ENCODE results near the gene CLEC1A.

CLEC1A gene

DNA sequence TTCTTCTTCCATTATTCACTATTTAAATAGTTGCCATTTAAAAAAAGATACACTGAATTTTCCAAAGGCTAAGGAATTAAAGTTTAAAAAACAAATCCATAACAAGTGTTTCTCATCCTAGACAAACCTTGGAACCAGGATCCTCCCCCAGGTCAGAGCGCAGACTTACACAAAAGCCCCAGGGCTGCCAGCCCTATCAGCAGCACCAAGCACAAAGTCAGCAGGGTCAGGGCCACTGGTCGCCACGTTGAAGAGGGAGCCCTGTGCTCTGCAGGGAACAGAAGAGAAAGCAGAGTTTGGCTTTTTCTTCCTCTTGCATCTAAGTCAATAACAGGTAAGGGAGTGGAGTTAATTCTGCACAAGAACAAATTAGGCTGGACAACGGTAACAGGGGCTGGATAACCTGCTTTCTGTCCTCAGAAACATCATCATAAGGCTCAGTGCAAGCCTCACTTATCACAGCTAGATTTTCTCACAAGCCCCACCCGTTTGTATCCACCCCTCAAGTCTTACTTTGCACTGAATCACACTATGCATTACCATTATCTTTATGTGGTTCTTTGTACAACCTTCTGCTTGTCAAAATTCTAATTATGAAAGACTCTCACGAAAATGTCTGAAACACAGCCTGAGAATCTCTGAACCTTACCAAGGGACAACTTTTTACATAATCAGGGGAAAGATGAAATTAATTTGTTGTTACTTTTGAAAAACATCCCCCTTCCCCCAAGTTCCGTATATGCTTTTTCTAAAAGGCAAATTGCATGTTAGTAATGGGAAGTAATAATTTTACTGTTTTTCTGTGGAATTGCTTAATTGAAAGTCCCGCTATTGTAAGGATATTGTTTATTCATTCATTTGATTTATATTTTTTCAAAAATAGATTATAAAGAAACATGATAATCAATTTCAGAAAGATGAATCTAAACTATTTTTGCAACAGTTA is 9.6 kb downstream of the CLEC1A start:
- Histone ChIP-seq H3K4me1 (ENCODE audit: control insufficient read depth in 1 of 2, insufficient read depth in 1 of 2, low read depth in 1 of 2, low read length in 1 of 2) (peaks cover 18 to 22% of the 10 kb centered on the region in 2 experiments), H3K27me3 (no peaks in the 10 kb centered on the region), H3K27ac (peak overlapping the region; percentile 61), H3K4me3 (ENCODE audit: low read depth in 1 of 2, low read length in 1 of 2) (no peak overlapping the region), H3K36me3 (no peaks in the 10 kb centered on the region), H3K9me3 (no peaks in the 10 kb centered on the region)
- TF ChIP-seq, protein P1, sequence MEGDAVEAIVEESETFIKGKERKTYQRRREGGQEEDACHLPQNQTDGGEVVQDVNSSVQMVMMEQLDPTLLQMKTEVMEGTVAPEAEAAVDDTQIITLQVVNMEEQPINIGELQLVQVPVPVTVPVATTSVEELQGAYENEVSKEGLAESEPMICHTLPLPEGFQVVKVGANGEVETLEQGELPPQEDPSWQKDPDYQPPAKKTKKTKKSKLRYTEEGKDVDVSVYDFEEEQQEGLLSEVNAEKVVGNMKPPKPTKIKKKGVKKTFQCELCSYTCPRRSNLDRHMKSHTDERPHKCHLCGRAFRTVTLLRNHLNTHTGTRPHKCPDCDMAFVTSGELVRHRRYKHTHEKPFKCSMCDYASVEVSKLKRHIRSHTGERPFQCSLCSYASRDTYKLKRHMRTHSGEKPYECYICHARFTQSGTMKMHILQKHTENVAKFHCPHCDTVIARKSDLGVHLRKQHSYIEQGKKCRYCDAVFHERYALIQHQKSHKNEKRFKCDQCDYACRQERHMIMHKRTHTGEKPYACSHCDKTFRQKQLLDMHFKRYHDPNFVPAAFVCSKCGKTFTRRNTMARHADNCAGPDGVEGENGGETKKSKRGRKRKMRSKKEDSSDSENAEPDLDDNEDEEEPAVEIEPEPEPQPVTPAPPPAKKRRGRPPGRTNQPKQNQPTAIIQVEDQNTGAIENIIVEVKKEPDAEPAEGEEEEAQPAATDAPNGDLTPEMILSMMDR (IDR thresholded peaks at IDR 0.05) = no peak

DNA sequence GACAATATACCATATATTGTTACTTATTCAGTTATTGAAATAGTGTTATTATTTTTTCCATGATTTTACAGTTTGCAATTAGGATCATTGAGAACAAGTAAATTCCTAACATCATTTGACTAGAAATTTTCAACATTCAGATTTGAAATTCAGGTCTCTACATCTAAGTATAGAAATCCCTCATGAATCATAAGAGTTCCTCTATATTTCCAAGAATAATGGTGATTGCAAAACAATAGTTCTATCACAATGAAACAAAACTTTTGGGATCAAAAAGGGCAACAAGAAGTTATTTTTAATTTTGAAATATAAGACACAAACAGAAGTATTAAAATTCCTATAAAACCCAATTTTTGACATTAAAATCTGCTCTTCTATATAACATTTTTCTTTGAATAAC is 10.8 kb downstream of the CLEC1A start:
- peaks cover 15% of the 10 kb centered on the region in 2 experiments for H3K4me1 ChIP-seq (ENCODE audit: control insufficient read depth in 1 of 2, insufficient read depth in 1 of 2, low read depth in 1 of 2, low read length in 1 of 2)
- no peak overlapping the region for H3K4me3 ChIP-seq (ENCODE audit: low read depth in 1 of 2, low read length in 1 of 2)
- H3K27me3 ChIP-seq = no peaks in the 10 kb centered on the region
- no peak overlapping the region for H3K27ac ChIP-seq
- no peaks in the 10 kb centered on the region for H3K9me3 ChIP-seq
- no peaks in the 10 kb centered on the region for H3K36me3 ChIP-seq
- TF ChIP-seq, protein P1 (IDR thresholded peaks at IDR 0.05) = no peak

DNA sequence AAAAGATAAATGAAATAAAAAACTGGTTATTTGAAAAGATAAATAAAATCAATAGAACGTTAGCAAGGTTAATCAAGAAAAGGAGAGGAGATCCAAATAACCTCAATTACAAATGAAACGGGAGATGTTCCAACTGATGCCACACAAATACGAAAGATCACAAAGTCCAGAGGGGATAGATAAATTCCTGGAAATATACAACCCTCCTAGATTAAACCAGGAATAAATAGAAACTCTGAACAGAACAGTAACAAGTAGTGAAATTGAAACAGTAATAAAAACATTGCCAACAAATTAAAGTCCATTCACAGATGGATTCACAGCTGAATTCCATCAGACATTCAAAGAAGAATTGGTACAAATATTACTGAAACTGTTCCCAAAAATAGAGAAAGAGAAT is 12.4 kb downstream of the CLEC1A start:
- H3K4me1 ChIP-seq (ENCODE audit: control insufficient read depth in 1 of 2, insufficient read depth in 1 of 2, low read depth in 1 of 2, low read length in 1 of 2) = peaks cover 27% of the 10 kb centered on the region in 2 experiments
- no peaks in the 10 kb centered on the region for H3K36me3 ChIP-seq
- no peak overlapping the region for H3K27ac ChIP-seq
- H3K4me3 ChIP-seq (ENCODE audit: low read depth in 1 of 2, low read length in 1 of 2) = no peak overlapping the region
- no peaks in the 10 kb centered on the region for H3K9me3 ChIP-seq
- TF ChIP-seq, protein P1 (IDR thresholded peaks at IDR 0.05) = no peak
- H3K27me3 ChIP-seq = no peaks in the 10 kb centered on the region

DNA sequence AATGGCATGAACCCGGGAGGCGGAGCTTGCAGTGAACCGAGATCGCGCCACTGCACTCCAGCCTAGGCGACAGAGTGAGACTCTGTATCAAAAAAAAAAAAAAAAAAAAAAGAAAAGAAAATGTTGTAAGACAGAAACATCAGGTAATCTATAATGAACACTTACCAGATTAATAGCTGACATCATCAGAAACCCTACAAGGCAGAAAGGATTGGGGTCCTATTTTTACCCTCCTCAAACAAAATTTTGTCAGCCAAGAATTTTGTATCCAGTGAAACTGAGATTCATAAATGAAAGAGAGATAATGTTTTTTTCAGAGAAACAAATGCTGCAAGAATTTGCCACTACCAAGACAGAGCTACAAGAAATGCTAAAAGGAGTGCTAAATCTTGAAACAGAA is 14.1 kb downstream of the CLEC1A start:
- Histone ChIP-seq H3K4me3 (ENCODE audit: low read depth in 1 of 2, low read length in 1 of 2) (no peak overlapping the region), H3K36me3 (no peaks in the 10 kb centered on the region), H3K4me1 (ENCODE audit: control insufficient read depth in 1 of 2, insufficient read depth in 1 of 2, low read depth in 1 of 2, low read length in 1 of 2) (peaks cover 37 to 38% of the 10 kb centered on the region in 2 experiments), H3K27me3 (no peaks in the 10 kb centered on the region), H3K9me3 (no peaks in the 10 kb centered on the region), H3K27ac (no peak overlapping the region)
- TF ChIP-seq, protein P1 (IDR thresholded peaks at IDR 0.05) = no peak

DNA sequence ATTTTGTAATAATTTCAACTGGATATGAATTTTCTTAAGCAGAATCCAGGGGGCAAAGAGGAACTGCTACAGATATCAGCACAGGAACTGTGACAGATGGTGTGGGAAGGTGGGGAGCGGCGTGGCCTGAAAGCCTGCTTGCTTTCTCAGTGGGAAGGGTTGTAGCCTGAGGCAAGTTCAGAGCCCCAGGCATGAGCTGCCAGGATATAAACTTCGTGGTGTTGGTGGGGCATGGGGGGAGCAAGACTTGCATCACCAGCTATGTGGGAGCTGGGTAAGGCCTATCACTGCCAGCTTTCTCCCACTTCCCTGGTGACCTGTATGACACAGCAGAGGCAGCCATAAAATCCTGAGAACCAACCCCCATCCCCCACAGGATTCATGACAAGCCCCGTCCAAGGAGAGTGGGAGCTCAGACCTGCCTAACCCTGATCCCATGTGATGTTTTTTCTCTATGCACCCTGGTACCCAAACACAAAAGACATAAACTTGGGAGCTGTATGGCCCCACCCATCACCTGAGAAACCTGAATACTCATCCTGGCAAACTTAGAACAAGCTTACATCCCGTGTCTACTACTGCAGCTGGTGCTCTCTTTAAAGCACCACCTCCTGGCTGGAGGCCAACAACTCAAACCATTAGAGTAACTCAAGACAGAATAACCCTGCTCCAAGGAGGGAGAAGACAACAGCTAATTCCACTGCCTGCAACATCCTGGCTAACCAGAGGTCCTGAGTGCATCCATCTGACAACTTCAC is 16.5 kb downstream of the CLEC1A start:
- Histone ChIP-seq H3K4me1 (ENCODE audit: control insufficient read depth in 1 of 2, insufficient read depth in 1 of 2, low read depth in 1 of 2, low read length in 1 of 2) (peaks cover 29 to 35% of the 10 kb centered on the region in 2 experiments), H3K27me3 (no peaks in the 10 kb centered on the region), H3K4me3 (ENCODE audit: low read depth in 1 of 2, low read length in 1 of 2) (no peak overlapping the region), H3K36me3 (no peaks in the 10 kb centered on the region), H3K27ac (peak overlapping the region; percentile 42), H3K9me3 (no peaks in the 10 kb centered on the region)
- TF ChIP-seq, protein P1 (IDR thresholded peaks at IDR 0.05) = no peak

Data from neutrophil (primary cell).